Femur (tissue), 1 donor: ENCODE results near the gene ZNF200.

Source experiments
- DNase-seq: peaks from one replicate; pipeline ENCODE4 v3.0.0-alpha.2; 2017

Gene ZNF200

GRCh38 chr16:3174618-3175148 lies 60.3 kb downstream of the ZNF200 start:
- DNase-seq = no peak

GRCh38 chr16:3173892-3174617 lies 60.9 kb downstream of the ZNF200 start:
- no peak for DNase-seq
